Bronchial epithelial cell (primary cell): ENCODE results near the gene SCYGR1. TPM values are rescaled to one million over a fixed set of nuclear protein-coding genes. Genes with fewer than 3 reads are reported as not detected.

Experiments
- DNase-seq: peaks from one replicate; pipeline ENCODE4 v3.0.0-alpha.2; 2010; ENCODE audit warnings: low read depth
- FAIRE-seq: peaks from 2 replicates; lab custom pipeline; 2011; peaks lifted over from hg19 to GRCh38; lab: Jason Lieb, UNC
- H3K27me3 ChIP-seq: 2 replicates; pipeline ENCODE4 v1.5.1; 2011; ENCODE audit warnings: low read length; ENCODE audit not compliant: control insufficient read depth, insufficient read depth
- H3K36me3 ChIP-seq: 2 replicates; pipeline ENCODE4 v1.5.1; 2011; ENCODE audit warnings: low read length; ENCODE audit not compliant: control insufficient read depth, insufficient read depth
- H3K4me3 ChIP-seq: 2 replicates; pipeline ENCODE4 v1.5.1; 2011; ENCODE audit warnings: mild to moderate bottlenecking, low read depth, low read length, control low read depth
- CTCF ChIP-seq: IDR thresholded peaks from 2 replicates; pipeline ENCODE4 v1.5.1; 2011; ENCODE audit warnings: mild to moderate bottlenecking, moderate library complexity, low read length, control low read depth, inconsistent platforms; ENCODE audit not compliant: insufficient read depth, severe bottlenecking
- total RNA-seq: library from RNA; depleted of rRNA; stranded (reverse); fragments of >200 nt; gene quantifications from 2 replicates; pipeline ENCODE4 v1.2.1, GENCODE V29; 2014

The SCYGR1 gene
- total RNA-seq, 1 donor from 2014 or later, result not detected

- H3K36me3 ChIP-seq, result no peaks in the 10 kb centered on the region
- H3K4me3 ChIP-seq, result no peak overlapping the region
- no peak for TF ChIP-seq CTCF
- no peak for FAIRE-seq
- no peaks in the 10 kb centered on the region for H3K27me3 ChIP-seq
- no peak for DNase-seq
Observed at GRCh38 chr2:227373389-227373788, 14.4 kb downstream of the SCYGR1 start.

- TF ChIP-seq CTCF, result no peak
- Histone ChIP-seq H3K36me3 (no peaks in the 10 kb centered on the region), H3K27me3 (no peaks in the 10 kb centered on the region), H3K4me3 (no peak overlapping the region)
- FAIRE-seq, result no peak
- peak; percentile 46 for DNase-seq
Observed at GRCh38 chr2:227370791-227371312, 16.9 kb downstream of the SCYGR1 start.

- no peak for TF ChIP-seq CTCF
- no peaks in the 10 kb centered on the region for H3K27me3 ChIP-seq
Observed at GRCh38 chr2:227370092-227370491, 17.7 kb downstream of the SCYGR1 start.

GRCh38 chr2:227368574-227368973 is 19.2 kb downstream of the SCYGR1 start:
- FAIRE-seq (no peak), DNase-seq (no peak)
- TF ChIP-seq CTCF, result no peak
- H3K4me3 ChIP-seq, result no peak overlapping the region
- no peaks in the 10 kb centered on the region for H3K27me3 ChIP-seq
- H3K36me3 ChIP-seq, result no peaks in the 10 kb centered on the region

More at GRCh38 chr2:227370092-227370491, 17.7 kb downstream of the SCYGR1 start:
- H3K36me3 ChIP-seq, result no peaks in the 10 kb centered on the region
- FAIRE-seq (no peak), DNase-seq (no peak)
- no peak overlapping the region for H3K4me3 ChIP-seq

DNA sequence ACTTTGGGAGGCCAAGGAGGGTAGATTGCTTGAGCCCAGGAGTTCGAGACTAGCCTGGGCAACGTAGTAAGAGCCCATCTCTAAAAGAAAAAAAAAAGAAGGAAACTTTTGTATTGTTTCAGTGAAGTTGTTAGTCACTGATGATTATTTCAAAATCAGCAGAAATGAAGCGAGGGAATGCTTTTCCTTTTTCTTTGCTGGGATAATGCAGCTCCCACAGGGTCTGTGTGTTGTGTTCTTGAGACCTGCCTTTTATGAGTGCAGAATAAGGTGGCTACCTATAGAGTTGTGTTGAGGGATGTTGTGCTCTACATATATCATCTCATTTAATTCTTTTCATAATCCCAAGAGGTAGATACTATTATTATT is 20.3 kb downstream of the SCYGR1 start:
- FAIRE-seq (no peak), DNase-seq (no peak)
- TF ChIP-seq CTCF, result no peak
- H3K36me3 ChIP-seq, result no peaks in the 10 kb centered on the region
- no peak overlapping the region for H3K4me3 ChIP-seq
- H3K27me3 ChIP-seq, result no peaks in the 10 kb centered on the region
